Vagina (tissue), 2 donors: ENCODE data around the gene NUDT14. TPM values are rescaled to one million over a fixed set of nuclear protein-coding genes. Genes with fewer than 3 reads are reported as not detected.

ENCODE experiments used
- DNase-seq, 2 donors: peaks; one replicate each; pipeline ENCODE4 v3.0.0-alpha.2; 2017; ENCODE audit errors: extremely low spot score in 2 of 2
- H3K27ac ChIP-seq: fragments of 200-600 bp; sonication (generic); one replicate; pipeline ENCODE4 v1.5.1; 2019
- H3K27me3 ChIP-seq: fragments of 200-600 bp; sonication (generic); one replicate; pipeline ENCODE4 v1.5.1; 2019
- H3K36me3 ChIP-seq, 2 donors: fragments of 200-600 bp; sonication (generic); one replicate each; pipeline ENCODE4 v1.5.1; 2017 to 2019
- H3K4me1 ChIP-seq: fragments of 200-600 bp; sonication (generic); one replicate; pipeline ENCODE4 v1.5.1; 2019
- H3K4me3 ChIP-seq, 2 donors: fragments of 200-600 bp; sonication (generic); 1 replicate in 1 of 2; 2 replicates in 1 of 2; pipeline ENCODE4 v1.5.1; 2016 to 2019
- H3K9me3 ChIP-seq: fragments of 200-600 bp; sonication (generic); one replicate; pipeline ENCODE4 v1.5.1; 2019
- CTCF ChIP-seq, 3 experiments: fragments of 450-650 bp in 2 of 3; fragments of 200-600 bp in 1 of 3; sonication (generic) in 1 of 3; IDR thresholded peaks; one replicate each; pipeline ENCODE4 v1.5.1; 2017 to 2019; ENCODE audit warnings: antibody characterized with exemption in 3 of 3, mild to moderate bottlenecking in 2 of 3, moderate library complexity in 2 of 3
- POLR2A ChIP-seq, 2 donors: fragments of 450-650 bp; IDR thresholded peaks; one replicate each; pipeline ENCODE4 v1.6.1; 2017; ENCODE audit warnings: antibody characterized with exemption in 2 of 2, mild to moderate bottlenecking in 2 of 2, moderate library complexity in 2 of 2
- POLR2AphosphoS5 ChIP-seq, 2 donors: sonication (generic); formaldehyde crosslinking; IDR thresholded peaks; one replicate each; pipeline ENCODE4 v1.9.0; 2017; ENCODE audit warnings: antibody characterized with exemption in 2 of 2, mild to moderate bottlenecking in 2 of 2, low read depth in 1 of 2; ENCODE audit not compliant: insufficient read depth in 1 of 2
- intact Hi-C: fragments of 100-400 bp; cut with DNase I; formaldehyde crosslinking; loops from one replicate; pipeline ENCODE4 v1.15.1; 2023
- total RNA-seq: library from RNA; depleted of rRNA; stranded (reverse); fragments of >200 nt; gene quantifications from one replicate; pipeline ENCODE4 v1.2.3, GENCODE V29; 2016

NUDT14 gene
- total RNA-seq, 1 donor from 2014 or later = 11.0 TPM

- no peaks in the 10 kb centered on the region for H3K27me3 ChIP-seq
- H3K27ac ChIP-seq = no peak overlapping the region
- no peak for TF ChIP-seq POLR2AphosphoS5 (IDR thresholded peaks at IDR 0.05; ENCODE audit: insufficient read depth in 1 of 2, low read depth in 1 of 2)
- no peak for TF ChIP-seq CTCF (IDR thresholded peaks at IDR 0.05)
- no peak for TF ChIP-seq POLR2A (IDR thresholded peaks at IDR 0.05)
- H3K36me3 ChIP-seq = no peaks in the 10 kb centered on the region
- no peaks in the 10 kb centered on the region for H3K4me1 ChIP-seq
- no peaks in the 10 kb centered on the region for H3K9me3 ChIP-seq
- no peak overlapping the region for H3K4me3 ChIP-seq
- no peak for DNase-seq
- intact Hi-C loops = no loop called here
These were observed 23.2 kb downstream of the NUDT14 start for GRCh38 chr14:105157872-105158271.

GRCh38 chr14:105156414-105157375, 24.4 kb downstream of the NUDT14 start:
- Histone ChIP-seq H3K27me3 (no peaks in the 10 kb centered on the region), H3K9me3 (no peaks in the 10 kb centered on the region), H3K36me3 (no peaks in the 10 kb centered on the region), H3K4me1 (no peaks in the 10 kb centered on the region), H3K4me3 (no peak overlapping the region), H3K27ac (no peak overlapping the region)
- intact Hi-C loops = no loop called here
- TF ChIP-seq POLR2A (IDR thresholded peaks at IDR 0.05) (no peak), POLR2AphosphoS5 (IDR thresholded peaks at IDR 0.05; ENCODE audit: insufficient read depth in 1 of 2, low read depth in 1 of 2) (no peak), CTCF (IDR thresholded peaks at IDR 0.05) (no peak)
- DNase-seq = no peak

- no peaks in the 10 kb centered on the region for H3K9me3 ChIP-seq
- no peaks in the 10 kb centered on the region for H3K27me3 ChIP-seq
- H3K36me3 ChIP-seq = no peaks in the 10 kb centered on the region
- H3K27ac ChIP-seq = no peak overlapping the region
- intact Hi-C loops = no loop called here
- TF ChIP-seq POLR2A (IDR thresholded peaks at IDR 0.05) (no peak), POLR2AphosphoS5 (IDR thresholded peaks at IDR 0.05; ENCODE audit: insufficient read depth in 1 of 2, low read depth in 1 of 2) (no peak), CTCF (IDR thresholded peaks at IDR 0.05) (no peak)
- H3K4me3 ChIP-seq = no peak overlapping the region
- no peaks in the 10 kb centered on the region for H3K4me1 ChIP-seq
- DNase-seq = no peak
These were observed 25.3 kb downstream of the NUDT14 start for GRCh38 chr14:105155681-105156413.

- intact Hi-C loops = no loop called here
- Histone ChIP-seq H3K36me3 (no peaks in the 10 kb centered on the region), H3K9me3 (no peaks in the 10 kb centered on the region), H3K4me1 (no peaks in the 10 kb centered on the region), H3K27ac (no peak overlapping the region), H3K4me3 (no peak overlapping the region), H3K27me3 (no peaks in the 10 kb centered on the region)
- TF ChIP-seq POLR2AphosphoS5 (IDR thresholded peaks at IDR 0.05; ENCODE audit: insufficient read depth in 1 of 2, low read depth in 1 of 2) = no peak
- no peak for TF ChIP-seq CTCF (IDR thresholded peaks at IDR 0.05)
- TF ChIP-seq POLR2A (IDR thresholded peaks at IDR 0.05) = no peak
- DNase-seq = no peak
These were observed 26.0 kb downstream of the NUDT14 start for GRCh38 chr14:105155071-105155651.
